GM10266 (cell line): Measurements from ENCODE around the gene MRPL22.
"Not testable (repeated sequence)": the region's sequence is repeated elsewhere in the genome, so short reads cannot be mapped to it uniquely, and the experiment has no call there.

ENCODE experiments used
- DNase-seq: peaks from one replicate; pipeline ENCODE4 v3.0.0; 2012; ENCODE audit errors: extremely low spot score
- CTCF ChIP-seq: IDR thresholded peaks from 2 replicates; pipeline ENCODE4 v1.5.1; 2012; ENCODE audit warnings: mild to moderate bottlenecking, low read depth; ENCODE audit not compliant: control insufficient read depth, insufficient read depth; ENCODE audit errors: missing control alignments

MRPL22 gene

GRCh38 chr5:154923441-154924430, 17.1 kb upstream of the MRPL22 start:
- DNase-seq: no peak
- no peak for TF ChIP-seq CTCF

GRCh38 chr5:154933537-154933936, 7.3 kb upstream of the MRPL22 start:
- DNase-seq: no peak
- TF ChIP-seq CTCF: no peak

- TF ChIP-seq CTCF: no peak
- no peak for DNase-seq
Observed at GRCh38 chr5:154934881-154935280, 6.0 kb upstream of the MRPL22 start.

- DNase-seq: no peak
- no peak for TF ChIP-seq CTCF
Observed at GRCh38 chr5:154937186-154937717, 3.6 kb upstream of the MRPL22 start.

- peak; percentile 1 for TF ChIP-seq CTCF
- peak; percentile 89 for DNase-seq
Observed at GRCh38 chr5:154937718-154938466, 3.0 kb upstream of the MRPL22 start, which contains the start of gene GEMIN5. GEMIN5 (minus strand) TSS chr5:154938211; CDS start chr5:154938133, 78 bp downstream.

- DNase-seq: not testable (repeated sequence)
Observed at GRCh38 chr5:154939387-154939786, 1.5 kb upstream of the MRPL22 start.

GRCh38 chr5:154940375-154940771, 500 bp upstream of the MRPL22 start:
- DNase-seq: no peak
- TF ChIP-seq CTCF: no peak
